Measurements from ENCODE around the gene KL. TPM values are rescaled to one million over a fixed set of nuclear protein-coding genes. Genes with fewer than 3 reads are reported as not detected.

KL gene
- total RNA-seq, 1 experiment from 2014 or later = not detected

DNA sequence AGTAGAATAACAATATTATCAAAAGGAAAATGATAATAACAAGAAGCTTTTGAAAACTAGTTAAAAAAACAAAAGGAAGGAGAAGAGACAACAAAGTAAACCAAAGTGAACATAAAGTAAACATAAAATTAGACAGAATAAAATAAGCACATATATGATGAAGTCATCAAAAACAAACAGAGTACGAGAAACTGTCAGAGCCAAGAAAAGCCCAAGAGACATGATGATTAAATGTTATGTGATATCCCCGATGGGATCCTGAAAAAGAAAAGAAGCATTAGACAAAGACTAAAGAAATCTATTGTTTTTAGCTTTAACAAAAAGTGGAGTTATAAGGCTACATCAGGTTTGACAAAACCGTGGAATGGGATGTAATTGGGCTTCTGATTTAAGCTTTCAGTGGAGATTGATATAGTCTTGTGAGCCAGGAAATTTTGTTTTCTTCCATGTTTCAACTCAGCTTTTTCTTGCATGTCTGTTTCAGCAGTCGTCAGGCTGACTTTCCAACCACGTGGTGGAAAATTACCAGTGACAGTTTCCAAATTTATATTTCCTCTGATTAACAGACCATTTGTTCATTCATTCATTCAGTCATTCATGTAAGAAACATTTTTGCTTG is 64.9 kb downstream of the KL start:
- no peak overlapping the region for H3K4me3 Mint-ChIP-seq
- H3K4me1 Mint-ChIP-seq = no peaks in the 10 kb centered on the region
- DNase-seq (ENCODE audit: low spot score) (no peak), ATAC-seq (no peak)
- CTCF ChIA-PET = no interaction called here
- H3K9me3 Mint-ChIP-seq = no peaks in the 10 kb centered on the region
- H3K27ac Mint-ChIP-seq = no peak overlapping the region
- TF ChIP-seq, protein P1, sequence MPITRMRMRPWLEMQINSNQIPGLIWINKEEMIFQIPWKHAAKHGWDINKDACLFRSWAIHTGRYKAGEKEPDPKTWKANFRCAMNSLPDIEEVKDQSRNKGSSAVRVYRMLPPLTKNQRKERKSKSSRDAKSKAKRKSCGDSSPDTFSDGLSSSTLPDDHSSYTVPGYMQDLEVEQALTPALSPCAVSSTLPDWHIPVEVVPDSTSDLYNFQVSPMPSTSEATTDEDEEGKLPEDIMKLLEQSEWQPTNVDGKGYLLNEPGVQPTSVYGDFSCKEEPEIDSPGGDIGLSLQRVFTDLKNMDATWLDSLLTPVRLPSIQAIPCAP (CRISPR knock-in tag; IDR thresholded peaks at IDR 0.05) = no peak
- TF ChIP-seq, protein P2, sequence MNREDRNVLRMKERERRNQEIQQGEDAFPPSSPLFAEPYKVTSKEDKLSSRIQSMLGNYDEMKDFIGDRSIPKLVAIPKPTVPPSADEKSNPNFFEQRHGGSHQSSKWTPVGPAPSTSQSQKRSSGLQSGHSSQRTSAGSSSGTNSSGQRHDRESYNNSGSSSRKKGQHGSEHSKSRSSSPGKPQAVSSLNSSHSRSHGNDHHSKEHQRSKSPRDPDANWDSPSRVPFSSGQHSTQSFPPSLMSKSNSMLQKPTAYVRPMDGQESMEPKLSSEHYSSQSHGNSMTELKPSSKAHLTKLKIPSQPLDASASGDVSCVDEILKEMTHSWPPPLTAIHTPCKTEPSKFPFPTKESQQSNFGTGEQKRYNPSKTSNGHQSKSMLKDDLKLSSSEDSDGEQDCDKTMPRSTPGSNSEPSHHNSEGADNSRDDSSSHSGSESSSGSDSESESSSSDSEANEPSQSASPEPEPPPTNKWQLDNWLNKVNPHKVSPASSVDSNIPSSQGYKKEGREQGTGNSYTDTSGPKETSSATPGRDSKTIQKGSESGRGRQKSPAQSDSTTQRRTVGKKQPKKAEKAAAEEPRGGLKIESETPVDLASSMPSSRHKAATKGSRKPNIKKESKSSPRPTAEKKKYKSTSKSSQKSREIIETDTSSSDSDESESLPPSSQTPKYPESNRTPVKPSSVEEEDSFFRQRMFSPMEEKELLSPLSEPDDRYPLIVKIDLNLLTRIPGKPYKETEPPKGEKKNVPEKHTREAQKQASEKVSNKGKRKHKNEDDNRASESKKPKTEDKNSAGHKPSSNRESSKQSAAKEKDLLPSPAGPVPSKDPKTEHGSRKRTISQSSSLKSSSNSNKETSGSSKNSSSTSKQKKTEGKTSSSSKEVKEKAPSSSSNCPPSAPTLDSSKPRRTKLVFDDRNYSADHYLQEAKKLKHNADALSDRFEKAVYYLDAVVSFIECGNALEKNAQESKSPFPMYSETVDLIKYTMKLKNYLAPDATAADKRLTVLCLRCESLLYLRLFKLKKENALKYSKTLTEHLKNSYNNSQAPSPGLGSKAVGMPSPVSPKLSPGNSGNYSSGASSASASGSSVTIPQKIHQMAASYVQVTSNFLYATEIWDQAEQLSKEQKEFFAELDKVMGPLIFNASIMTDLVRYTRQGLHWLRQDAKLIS (CRISPR knock-in tag; IDR thresholded peaks at IDR 0.05; ENCODE audit: borderline replicate concordance) = no peak
- TF ChIP-seq, protein P3, sequence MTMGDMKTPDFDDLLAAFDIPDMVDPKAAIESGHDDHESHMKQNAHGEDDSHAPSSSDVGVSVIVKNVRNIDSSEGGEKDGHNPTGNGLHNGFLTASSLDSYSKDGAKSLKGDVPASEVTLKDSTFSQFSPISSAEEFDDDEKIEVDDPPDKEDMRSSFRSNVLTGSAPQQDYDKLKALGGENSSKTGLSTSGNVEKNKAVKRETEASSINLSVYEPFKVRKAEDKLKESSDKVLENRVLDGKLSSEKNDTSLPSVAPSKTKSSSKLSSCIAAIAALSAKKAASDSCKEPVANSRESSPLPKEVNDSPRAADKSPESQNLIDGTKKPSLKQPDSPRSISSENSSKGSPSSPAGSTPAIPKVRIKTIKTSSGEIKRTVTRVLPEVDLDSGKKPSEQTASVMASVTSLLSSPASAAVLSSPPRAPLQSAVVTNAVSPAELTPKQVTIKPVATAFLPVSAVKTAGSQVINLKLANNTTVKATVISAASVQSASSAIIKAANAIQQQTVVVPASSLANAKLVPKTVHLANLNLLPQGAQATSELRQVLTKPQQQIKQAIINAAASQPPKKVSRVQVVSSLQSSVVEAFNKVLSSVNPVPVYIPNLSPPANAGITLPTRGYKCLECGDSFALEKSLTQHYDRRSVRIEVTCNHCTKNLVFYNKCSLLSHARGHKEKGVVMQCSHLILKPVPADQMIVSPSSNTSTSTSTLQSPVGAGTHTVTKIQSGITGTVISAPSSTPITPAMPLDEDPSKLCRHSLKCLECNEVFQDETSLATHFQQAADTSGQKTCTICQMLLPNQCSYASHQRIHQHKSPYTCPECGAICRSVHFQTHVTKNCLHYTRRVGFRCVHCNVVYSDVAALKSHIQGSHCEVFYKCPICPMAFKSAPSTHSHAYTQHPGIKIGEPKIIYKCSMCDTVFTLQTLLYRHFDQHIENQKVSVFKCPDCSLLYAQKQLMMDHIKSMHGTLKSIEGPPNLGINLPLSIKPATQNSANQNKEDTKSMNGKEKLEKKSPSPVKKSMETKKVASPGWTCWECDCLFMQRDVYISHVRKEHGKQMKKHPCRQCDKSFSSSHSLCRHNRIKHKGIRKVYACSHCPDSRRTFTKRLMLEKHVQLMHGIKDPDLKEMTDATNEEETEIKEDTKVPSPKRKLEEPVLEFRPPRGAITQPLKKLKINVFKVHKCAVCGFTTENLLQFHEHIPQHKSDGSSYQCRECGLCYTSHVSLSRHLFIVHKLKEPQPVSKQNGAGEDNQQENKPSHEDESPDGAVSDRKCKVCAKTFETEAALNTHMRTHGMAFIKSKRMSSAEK (CRISPR knock-in tag; IDR thresholded peaks at IDR 0.05; ENCODE audit: borderline replicate concordance) = no peak
- TF ChIP-seq ZNF671 (CRISPR knock-in tag; IDR thresholded peaks at IDR 0.05) (no peak), HMGA2 (CRISPR knock-in tag; IDR thresholded peaks at IDR 0.05) (no peak), USF2 (CRISPR knock-in tag; IDR thresholded peaks at IDR 0.05) (no peak), SMAD3 (CRISPR knock-in tag; IDR thresholded peaks at IDR 0.05; ENCODE audit: borderline replicate concordance) (no peak), ZNF219 (CRISPR knock-in tag; IDR thresholded peaks at IDR 0.05; ENCODE audit: borderline replicate concordance) (no peak), NR3C1 (CRISPR knock-in tag; conservative IDR thresholded peaks at IDR 0.05; ENCODE audit: low read depth) (no peak), NFYB (CRISPR knock-in tag; conservative IDR thresholded peaks at IDR 0.05; ENCODE audit: low read depth) (no peak), SOX15 (CRISPR knock-in tag; IDR thresholded peaks at IDR 0.05) (no peak), ZBTB21 (CRISPR knock-in tag; IDR thresholded peaks at IDR 0.05; ENCODE audit: borderline replicate concordance) (no peak), SMAD4 (CRISPR knock-in tag; IDR thresholded peaks at IDR 0.05) (no peak), MLX (CRISPR knock-in tag; IDR thresholded peaks at IDR 0.05) (no peak), ZNF138 (CRISPR knock-in tag; conservative IDR thresholded peaks at IDR 0.05) (no peak)
- TF ChIP-seq, protein P4, sequence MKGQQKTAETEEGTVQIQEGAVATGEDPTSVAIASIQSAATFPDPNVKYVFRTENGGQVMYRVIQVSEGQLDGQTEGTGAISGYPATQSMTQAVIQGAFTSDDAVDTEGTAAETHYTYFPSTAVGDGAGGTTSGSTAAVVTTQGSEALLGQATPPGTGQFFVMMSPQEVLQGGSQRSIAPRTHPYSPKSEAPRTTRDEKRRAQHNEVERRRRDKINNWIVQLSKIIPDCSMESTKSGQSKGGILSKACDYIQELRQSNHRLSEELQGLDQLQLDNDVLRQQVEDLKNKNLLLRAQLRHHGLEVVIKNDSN (CRISPR knock-in tag; IDR thresholded peaks at IDR 0.05) = no peak
- TF ChIP-seq, protein P5, sequence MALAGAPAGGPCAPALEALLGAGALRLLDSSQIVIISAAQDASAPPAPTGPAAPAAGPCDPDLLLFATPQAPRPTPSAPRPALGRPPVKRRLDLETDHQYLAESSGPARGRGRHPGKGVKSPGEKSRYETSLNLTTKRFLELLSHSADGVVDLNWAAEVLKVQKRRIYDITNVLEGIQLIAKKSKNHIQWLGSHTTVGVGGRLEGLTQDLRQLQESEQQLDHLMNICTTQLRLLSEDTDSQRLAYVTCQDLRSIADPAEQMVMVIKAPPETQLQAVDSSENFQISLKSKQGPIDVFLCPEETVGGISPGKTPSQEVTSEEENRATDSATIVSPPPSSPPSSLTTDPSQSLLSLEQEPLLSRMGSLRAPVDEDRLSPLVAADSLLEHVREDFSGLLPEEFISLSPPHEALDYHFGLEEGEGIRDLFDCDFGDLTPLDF (CRISPR knock-in tag; IDR thresholded peaks at IDR 0.05) = no peak
- POLR2A ChIA-PET = no interaction called here
- H3K36me3 Mint-ChIP-seq = no peaks in the 10 kb centered on the region
- H3K27me3 Mint-ChIP-seq (ENCODE audit: low read depth) = no peaks in the 10 kb centered on the region
